ENCODE results near the gene RBMS3.

Gene RBMS3

DNA sequence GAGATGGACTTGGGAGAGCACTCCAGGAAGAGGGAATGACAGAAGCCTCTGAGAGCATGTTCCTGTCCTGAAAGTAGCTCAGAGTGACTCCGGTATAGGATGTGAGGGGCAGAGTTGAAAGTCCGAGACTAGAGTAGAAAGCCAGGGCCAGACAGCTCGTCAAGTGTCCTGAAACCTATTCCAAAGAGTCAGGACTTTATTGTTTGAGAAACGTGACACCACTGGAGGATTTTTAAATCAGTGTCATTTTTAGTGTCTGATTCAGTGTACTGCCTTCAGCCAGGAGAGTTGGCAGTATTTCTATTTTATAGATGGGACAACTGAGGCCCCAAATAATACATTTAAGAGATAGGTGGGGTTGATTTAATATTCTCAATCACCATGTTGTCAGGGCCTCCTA lies 1.6 kb upstream of the RBMS3 start:
- no peak for DNase-seq

DNA sequence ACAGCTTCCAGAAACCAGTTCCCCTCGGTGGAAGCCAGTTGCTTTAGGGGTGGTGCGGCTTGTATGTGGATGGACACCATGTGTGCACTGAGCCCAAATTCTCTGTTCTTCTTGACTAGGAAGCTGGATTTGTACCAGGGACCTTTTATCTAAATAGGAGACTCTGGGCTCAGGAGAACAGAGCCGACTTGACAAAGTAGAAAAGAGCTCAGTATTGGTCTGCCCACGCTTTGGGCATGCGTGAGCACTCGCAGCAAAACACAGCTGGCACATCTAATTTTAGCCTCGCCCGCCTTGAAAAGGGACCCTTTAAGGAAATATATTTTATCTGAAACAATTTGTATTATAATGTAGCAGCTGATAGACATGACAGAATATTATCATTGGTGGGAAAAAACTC lies 1.1 kb upstream of the RBMS3 start:
- DNase-seq: no peak

DNA sequence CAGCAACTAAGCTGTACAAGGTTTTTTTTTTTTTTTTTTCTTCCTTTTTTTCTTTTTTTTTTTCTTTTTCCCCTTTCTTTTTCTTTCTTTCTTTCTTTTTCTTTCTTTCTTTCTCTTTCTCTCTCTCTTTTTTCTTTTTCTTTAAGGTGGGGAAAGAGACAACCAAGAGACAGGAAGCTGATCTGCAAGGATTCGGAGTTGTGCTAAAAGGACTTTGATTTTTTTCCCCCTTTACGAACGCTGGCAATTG lies 148 bp downstream of the RBMS3 start:
- no peak for DNase-seq

DNA sequence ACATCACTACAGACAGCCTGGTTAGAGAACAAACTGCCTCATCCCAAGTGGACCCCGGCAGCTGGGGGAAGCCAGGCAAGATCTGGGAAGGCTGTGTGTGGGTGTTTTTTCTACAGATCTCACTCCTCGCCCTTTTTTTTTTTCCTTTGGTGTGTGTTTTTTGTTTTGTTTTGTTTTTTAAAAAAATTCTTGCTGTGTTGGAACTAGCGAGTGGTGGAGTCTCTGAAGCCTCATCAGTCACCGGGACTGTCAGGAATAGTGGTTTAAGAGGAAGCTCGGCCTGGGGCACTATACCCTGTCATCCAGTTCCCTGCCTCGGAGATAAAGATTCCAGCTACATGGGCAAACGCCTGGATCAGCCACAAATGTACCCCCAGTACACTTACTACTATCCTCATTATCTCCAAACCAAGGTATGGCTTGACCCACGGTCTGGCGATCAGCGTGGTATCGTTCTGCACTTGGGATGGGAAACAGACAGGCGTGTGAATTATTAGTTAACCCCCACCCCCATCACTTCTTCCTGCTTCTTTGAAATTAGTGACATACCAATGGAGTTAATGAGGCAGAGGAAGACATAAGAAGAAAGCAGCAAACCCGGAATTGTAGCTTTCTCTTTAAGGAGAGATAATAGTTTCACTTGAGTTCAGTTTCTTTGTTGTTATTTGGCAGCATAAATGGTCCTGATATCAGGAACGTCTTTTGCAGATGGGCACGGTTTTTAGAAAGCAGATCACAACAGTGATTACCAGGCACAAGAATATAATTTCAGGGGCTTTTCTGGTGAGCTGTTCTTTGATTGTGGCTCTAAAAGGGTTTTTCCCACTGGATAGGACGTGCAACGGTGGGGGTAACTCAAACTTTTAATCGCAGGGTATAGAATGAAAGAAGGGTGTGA lies 722 bp downstream of the RBMS3 start:
- DNase-seq: no peak

DNA sequence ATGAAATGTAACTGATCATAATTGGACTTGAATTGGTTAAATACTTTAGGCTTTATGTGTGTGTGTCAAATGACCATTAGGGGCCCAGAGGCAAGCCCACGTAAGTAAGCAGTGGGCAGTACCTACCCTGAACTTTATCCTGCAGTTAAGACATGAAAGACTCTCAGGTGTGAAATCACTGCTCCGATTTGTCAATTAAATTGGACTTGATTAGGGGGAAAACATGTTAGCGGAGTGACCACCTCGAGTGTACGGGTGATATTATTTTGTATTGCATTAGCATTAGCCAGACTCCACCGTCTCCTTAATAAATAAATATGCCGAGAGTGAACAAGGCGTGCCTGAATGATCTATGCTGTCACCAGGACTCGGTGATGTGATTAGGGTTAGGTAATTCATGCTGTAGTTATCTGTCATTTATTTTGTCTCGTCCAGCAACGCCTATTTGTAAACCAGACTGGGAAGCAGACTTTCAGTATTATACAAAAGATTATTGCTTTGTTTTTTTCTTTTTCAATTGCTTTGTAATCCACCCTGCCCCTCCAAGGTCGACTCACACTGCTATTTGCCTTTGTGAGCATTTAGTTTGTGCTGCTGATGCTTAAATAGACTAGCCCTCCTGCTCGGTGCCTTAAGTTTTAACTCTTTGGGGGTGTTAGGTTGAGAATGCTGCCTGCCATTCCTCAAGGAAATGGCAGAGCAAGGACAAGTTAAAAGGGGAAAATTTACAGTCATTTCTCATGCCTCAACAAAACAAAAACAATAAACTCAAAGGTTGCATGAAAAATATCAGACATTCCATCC lies 1.8 kb downstream of the RBMS3 start:
- no peak for DNase-seq

DNA sequence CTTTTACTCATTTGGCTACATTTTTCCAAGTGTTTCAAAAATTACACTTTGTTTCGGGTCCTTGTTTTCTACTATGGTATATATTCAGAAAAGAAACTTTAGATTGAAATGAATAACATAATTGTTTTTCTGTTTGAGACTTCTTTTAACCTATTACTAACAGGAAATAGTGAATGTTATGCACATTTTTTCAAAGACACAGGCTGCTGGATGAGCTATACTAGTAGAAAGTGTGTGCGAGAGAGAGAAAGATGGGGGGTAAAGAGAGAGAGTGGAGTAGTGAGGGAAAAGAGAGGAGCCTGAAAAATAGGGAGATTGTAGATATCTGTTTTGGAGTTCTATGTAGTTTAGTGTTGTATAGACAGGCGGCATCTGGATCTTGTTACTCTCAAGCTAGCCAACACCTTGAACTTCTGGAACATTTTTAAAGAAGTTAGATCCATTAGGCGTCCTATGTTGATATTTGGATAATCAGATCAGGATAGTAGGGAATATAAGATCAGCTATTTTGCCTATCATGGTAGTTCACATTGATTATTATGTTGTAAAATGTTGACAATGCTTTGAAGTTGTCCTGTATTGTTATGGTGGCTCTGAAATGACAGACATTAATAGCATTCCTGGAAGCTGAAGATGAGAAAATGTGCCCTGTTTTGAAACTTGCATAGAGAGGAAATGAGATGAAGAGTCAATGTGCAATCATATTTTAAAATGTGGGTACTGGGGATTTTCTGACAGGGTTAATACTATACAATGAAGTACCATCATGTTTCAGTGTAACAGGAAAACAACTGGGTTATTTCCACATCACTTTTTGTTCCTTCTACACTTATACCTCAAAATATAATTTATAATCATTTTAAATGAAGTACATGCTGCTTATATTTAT lies 2.6 kb downstream of the RBMS3 start:
- no peak for DNase-seq

DNA sequence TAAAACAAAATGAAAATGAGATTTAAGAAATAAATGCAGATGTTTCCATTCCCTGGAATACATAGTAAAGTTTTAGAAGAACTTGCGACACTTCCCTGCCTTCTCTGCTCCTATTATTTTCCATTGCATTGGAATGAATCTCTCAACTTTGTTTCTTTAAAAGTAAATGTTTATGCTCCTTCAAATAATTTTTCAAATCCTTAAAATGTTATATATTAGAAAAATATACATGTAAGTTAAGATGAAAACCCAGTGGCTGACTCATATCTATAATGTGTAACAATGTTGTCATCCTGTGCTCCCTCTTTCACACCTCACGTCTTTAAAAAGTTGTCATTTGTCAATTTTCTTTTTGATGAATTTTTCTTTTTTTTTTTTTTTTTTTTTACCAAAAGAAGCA lies 3.6 kb downstream of the RBMS3 start:
- DNase-seq: no peak

DNA sequence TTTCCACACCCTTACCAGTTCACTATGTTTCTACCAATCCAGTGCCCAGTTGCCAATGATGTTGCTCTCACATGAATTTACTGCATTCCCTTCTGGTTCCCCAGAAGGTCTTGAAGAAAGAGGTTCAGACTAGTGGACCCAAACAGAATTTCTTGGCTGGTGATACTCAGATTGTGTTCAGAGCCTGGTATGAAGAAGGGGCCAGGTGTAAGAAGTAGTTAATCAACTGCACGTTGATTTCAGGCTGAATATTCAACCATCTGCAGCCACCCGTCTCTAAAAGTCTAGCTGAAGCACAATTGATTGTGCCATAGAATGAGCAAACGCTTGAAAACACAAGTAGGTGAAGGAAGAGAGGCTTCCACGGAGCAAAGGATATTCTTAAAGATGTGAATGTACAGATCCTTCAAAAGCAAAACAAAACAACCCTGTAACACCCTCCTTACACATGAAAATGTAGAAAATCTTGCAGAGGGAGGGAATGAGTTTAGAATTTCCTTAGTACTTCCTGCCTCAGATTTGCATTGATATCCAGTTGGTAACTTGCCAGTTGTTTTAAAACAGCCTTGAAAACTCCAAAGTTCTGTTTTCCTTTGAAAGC lies 4.7 kb downstream of the RBMS3 start:
- DNase-seq: no peak

DNA sequence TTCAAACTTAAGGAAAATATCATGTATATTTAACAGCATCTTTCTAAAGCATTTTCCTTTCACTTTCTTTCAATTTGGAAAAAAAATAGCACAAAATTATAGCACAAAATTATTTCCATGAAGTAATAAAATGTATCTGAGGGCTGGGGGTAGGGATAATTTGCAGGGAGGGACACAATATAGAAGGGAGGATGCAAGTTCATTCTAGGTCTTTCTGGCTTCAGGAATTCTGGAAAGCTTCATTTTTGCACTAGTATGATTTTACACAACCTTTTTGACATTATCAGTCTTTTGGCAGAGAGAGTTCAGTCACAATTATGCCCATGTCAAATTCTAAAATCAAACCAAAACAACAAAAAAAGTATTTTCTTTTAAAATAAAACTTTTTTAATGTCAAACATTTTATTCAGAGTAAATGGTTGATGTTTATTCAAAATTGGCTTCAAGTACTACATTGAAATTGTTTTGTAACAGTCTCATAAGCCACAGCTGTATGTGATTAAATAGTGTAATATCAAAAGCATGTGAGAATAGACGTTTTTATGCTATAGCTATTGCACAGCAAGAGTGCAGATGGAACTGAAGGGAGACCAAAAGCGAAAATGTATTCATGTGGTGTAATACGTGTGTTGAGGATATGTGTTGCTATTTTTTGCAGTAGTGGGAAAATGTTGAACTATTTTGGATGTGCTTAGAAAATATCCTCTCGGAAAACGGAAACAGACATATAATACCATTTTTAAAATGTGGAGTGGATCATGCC lies 5.8 kb downstream of the RBMS3 start:
- no peak for DNase-seq

DNA sequence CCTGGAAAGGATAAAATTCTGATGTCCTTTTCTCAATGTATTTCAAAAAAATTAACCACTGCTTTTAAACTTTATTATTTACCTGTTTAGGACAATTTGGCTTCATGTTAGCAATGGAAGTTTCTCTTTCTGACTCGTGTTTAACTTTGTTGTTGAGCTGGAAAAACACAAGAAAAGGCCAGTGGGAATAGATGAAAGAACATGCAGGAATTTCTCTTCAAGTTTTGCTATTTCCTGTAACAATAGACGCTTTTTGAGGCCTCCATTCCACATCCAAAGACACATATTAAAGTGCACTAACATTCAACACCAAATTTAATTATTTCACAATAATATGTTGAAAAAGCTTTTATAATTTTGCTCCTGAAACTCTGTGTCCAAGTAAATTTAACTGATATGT lies 9.7 kb downstream of the RBMS3 start:
- DNase-seq: no peak

DNA sequence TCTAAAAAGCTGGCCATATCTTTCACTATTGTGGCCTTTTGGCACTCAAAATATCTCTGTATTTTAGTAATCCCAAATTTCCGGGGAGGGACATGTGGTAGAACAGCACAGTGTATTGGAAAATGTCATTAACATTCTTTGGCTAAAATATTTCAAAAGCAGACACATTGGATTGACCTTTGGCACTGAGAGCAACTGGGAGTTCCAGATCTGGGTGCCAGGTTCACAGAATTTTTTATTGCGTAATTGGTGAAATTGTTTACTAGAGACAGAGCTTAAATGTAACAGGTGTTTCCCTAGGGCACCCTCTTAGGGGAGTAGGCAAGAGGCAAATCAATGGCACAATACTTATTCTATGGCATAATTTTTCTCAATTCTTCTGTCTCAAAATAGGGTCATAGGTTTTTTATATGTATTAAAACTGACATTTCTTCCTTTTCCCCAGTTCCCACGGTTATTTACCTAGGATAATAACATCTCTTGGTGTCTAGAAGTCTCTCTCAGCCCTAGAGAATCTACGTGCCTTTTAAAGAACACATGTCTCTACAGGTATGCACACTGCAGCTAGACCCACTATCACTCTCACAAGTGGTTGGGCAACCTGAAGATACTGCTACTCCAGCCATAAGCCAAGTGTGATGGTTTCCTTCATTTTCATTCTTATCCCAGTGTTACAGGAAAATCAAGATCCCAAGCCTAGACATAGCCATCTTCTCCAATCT lies 10.6 kb downstream of the RBMS3 start:
- DNase-seq: no peak

DNA sequence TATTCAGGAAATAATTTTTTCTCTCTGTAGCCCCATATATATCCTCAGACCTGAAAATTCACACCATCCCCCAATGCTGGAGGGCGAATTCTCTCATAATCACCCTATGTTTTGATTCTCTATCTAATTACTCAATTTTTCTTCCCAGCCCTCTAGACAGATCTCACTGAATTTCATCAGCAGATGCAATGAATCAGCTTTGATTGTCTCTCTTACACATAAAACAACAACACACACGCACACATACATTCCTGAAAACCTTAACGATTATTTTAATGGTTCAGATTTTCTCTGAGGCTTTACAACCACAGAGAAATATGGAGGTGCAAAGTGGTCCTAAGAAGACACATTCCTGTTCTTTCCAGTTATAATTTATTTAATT lies 11.1 kb downstream of the RBMS3 start:
- no peak for DNase-seq

DNA sequence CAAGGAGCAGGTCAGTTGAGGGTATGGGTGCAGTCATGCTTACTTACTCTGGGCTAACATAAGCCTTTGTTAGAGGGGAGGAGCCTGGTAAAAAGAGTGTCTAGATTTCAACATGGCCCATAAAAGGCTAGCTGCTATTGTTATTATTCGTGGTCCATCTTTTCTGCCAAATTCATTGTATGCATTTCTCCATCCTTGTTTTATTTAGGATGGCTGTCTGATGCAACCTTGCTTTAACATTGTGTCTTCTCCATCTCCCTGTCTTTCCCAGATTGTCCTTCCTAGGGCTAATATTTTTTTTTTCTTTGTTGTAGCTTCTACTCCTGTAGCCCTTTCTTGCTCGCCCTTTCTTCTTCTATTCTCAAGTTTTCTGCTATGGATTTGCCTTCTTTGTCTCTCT lies 12.6 kb downstream of the RBMS3 start:
- DNase-seq: no peak

DNA sequence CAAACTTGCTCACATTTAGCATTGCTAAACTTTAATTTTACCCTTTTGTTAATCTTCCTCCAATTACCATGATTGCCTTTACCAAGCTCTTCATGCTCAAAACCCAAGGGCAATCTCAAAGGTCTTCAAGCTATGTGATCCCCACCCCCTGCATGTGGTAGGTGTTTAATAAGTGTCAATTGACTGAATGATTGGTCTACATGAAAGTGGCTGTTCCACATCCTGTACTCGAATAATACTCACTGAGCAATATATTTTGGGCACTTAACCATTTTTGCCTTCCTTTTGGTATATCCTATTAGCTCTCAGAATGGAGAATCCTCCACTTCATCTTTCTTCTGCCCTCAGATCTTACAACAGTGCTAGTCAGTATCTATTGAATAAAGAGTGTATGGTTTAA lies 17.1 kb downstream of the RBMS3 start:
- no peak for DNase-seq

DNA sequence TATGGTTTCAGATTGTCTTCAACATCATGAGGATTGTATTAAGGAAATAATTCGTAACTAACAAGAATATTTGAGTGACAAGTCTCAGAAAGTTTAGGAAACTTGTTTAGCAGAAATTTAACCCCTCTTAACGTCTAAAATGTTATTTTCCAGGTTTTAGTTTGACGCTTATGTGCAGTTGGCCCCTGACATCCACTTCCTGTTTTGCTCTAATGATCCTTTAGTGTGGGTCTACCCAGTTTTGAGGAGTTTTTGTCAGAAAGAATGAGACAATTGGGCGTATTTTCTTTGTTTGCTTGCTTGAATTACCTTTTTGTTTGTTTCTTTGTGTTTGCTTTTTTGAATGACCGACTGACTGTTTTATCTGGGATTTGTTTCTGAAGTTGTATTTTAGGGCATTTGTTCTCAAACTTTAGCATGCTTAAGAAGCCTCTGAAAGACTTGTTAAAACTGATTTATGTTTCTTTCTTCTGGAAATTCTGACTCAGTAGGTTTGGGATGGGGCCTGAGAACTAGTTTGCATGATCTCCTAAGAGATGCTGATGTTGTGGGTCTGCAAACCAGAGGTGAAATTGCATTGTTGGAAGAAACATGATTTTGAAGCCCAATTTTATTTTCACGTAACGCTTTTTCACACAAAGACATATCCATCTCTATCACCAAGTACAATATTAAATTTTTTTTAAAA lies 20.6 kb downstream of the RBMS3 start:
- no peak for DNase-seq

DNA sequence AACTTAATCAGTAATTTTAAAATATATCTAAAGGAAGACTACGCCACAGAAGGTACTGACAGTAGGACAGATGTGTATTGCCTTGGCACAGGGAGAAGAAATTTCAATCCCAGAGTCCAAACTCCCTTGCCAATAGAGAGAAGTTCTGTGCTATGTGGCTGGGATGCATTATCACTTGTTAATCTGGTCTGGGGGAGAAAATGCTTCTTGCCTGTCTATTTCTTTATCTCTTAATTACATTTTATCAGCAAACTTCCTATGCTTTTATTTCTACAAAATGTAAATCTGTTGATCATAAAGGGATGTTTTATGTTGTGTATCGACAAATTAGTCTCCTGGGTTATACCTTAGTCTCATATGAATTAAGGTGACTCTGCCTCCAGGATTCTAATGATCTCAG lies 21.7 kb downstream of the RBMS3 start:
- no peak for DNase-seq

DNA sequence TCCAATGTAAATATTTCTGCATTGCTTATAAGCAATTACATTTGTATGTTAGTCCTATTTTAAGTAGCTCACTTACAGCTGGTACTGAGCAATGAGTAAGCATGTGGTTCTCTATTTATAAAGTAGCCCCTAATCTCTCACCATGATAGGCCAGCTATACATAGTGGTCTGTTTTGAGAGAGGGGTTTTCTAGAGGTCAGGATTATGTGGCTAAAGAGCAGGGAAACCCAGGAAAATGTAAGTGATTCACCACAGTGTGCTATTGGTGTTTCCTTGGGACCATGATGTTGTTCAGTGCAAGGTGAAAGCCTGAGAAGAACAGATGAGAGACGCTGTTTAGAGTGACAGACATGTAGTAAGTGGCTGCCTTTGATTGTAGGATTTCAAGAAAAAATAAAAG lies 26.4 kb downstream of the RBMS3 start:
- DNase-seq: no peak

DNA sequence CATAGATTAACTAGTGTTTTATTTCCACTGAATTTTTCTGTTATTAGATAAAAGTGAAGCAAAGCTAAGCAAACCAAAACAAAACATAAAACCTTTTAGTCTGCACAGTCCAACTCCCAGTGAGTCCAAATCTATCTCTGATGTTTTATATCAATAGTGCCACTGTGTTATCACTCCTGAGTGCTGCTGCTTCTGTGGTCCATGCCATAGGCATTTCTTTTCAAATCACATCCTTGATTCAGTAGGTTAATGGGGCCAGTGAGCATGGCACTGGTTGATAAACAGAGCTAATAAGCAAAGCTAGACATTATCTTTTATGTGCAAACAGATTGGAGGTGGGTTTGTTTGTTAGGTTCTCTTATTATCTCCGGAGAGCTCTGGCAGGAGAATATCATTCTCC lies 30.0 kb downstream of the RBMS3 start:
- DNase-seq: no peak

DNA sequence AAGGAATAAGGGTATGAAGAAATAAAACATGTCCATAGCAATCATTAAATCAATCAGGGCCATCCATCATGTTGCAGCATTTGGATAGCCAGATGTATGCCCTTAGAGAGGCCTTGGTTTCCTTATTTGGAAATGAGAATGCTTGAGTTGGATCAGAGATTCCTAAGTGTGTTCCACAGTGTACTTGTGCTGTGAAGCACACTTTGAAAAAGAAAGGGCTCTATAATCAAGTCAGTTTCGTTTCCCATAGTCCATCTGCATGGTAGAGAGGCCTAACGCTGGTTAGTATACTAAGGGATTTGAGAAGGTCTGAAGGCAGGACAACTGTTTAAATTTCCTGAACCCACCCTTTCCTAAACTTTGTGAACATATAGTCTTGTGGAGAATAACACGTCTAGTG lies 30.9 kb downstream of the RBMS3 start:
- no peak for DNase-seq

DNA sequence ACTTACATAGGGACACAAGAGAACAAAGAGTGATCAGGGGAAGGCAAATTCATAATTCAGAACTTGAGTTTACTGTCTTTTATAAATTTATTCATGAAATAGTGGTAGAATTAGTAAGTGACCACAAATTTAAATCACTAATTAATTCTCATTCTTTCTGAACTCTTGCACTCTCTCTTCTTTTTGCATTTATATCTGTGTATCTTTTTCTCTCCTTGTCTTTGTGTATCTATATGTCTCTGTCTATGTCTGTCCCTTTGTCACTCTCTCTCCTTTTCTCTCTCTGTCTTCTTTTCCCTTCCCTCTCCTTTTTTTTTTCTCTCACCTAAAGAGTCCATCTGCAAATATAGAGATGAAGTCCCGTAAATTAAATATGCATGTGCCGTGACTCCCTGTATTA lies 31.5 kb downstream of the RBMS3 start:
- DNase-seq: no peak

DNA sequence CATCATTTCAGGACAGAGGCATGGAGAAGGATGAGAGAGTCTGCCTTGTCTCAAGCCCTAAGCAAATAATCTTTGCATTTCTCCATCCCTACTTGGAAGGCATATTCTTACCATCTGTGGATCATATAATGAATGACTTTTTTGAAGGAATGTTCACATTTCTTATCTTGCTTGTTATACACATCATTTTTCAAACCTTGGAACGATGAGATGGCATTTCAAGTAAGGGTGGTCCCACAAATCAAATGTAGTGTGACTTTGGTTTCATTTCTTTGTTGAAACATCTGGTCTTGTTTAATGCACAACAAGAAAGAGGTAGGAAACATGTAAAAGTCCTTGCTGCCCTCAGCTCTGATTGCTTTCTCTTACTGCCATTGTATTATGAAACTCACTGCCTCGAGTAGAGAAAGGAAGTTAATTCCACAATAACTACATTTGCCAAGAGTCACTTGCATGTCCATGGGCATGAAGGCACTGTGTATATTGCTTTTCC lies 32.1 kb downstream of the RBMS3 start:
- no peak for DNase-seq

All from SIG-M5 (cell line).